H7 (cell line): ENCODE measurements around the gene FGF18. TPM values are rescaled to one million over a fixed set of nuclear protein-coding genes. Genes with fewer than 3 reads are reported as not detected.
A peak's percentile ranks its signal among the peaks of the same experiment; 100 is the strongest.

ENCODE experiments used
- DNase-seq: peaks from one replicate; pipeline ENCODE4 v3.0.0; 2012
- H3K27me3 ChIP-seq: 2 replicates; pipeline ENCODE4 v1.6.0; 2011; ENCODE audit warnings: mild to moderate bottlenecking, low read length; ENCODE audit not compliant: control insufficient read depth, insufficient read depth
- H3K36me3 ChIP-seq: replicated peaks from 2 replicates; pipeline ENCODE4 v1.5.1; 2011; ENCODE audit warnings: low read length; ENCODE audit not compliant: control insufficient read depth, insufficient read depth
- H3K4me3 ChIP-seq: 2 replicates; pipeline ENCODE4 v1.5.1; 2011; ENCODE audit warnings: low read depth, mild to moderate bottlenecking, control low read depth, low read length, moderate library complexity; ENCODE audit not compliant: insufficient read depth
- total RNA-seq: library from RNA; depleted of rRNA; stranded (reverse); fragments of >200 nt; shearing (Covaris generic); gene quantifications from 2 replicates; pipeline ENCODE4 v1.2.3, GENCODE V29; 2014

FGF18 gene
- total RNA-seq, 1 experiment from 2014 or later = 1.9 TPM

DNA sequence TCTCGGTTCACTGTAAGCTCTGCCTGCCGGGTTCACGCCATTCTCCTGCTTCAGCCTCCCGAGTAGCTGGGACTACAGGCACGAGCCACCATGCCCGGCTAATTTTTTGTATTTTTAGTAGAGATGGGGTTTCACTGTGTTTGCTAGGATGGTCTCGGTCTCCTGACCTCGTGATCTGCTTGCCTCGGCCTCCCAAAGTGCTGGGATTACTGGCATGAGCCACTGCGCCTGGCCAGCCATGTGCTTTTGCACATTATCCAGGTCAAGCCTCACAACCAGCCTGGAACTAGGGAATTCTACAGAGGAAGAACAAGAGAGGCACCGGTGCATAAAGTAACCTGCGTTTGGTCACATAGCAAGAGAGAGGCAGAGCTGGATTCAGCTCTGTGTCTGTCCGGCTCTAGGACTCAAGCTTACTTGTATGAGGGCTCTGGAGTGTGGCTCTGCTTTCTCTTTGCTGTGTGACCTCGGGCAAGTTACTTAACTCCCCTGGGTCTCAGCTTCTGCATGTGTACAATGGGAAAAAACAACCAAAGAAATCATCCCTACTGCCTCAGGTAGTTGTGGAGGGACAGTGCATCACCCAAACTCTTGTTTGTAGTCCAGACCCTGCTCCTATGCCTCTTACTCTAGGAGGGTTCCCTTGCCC is 6.3 kb downstream of the FGF18 start:
- Histone ChIP-seq H3K36me3 (no peaks in the 10 kb centered on the region), H3K27me3 (peaks cover 18% of the 10 kb centered on the region), H3K4me3 (no peak overlapping the region)
- no peak for DNase-seq

DNA sequence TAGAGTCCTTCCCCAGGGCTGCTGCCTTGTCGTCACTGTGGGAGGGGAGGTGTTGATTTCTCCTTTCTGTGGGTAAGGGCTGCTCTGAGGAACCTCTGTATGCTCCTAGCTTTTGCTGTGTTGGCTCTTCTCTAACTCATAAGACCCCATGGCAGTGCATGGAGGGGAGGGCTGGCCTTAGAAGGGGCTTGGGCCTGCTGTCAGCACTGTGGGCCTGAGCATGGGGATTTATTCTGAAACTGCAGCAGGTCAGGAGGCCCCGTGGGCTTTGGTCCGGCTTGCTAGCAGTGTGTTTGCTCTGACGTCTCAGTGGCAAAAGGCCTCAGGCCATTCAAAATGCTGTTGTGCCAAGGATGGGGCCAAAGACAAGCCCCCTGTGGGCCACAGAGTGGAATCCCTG is 6.8 kb downstream of the FGF18 start:
- no peak for DNase-seq

DNA sequence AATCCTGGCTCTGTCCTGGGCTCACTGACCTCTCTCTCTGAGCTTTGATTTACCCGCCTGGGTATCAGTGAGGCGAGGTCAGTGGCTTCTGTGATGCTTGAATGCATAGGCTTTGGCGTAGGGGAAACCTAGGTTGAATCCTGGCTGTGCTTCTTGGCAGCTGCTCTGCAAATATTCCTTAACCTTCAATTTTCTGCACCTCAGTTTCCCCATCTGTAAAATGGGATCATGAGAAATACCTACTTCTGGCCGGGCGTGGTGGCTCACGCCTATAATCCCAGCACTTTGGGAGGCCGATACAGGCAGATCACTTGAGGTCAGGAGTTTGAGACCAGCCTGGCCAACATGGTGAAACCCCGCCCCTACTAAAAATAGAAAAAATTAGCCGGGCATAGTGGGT is 7.2 kb downstream of the FGF18 start:
- no peak for DNase-seq

More for the DNA sequence above, 6.8 kb downstream of the FGF18 start:
- Histone ChIP-seq H3K27me3 (peaks cover 13% of the 10 kb centered on the region), H3K4me3 (no peak overlapping the region), H3K36me3 (no peaks in the 10 kb centered on the region)

DNA sequence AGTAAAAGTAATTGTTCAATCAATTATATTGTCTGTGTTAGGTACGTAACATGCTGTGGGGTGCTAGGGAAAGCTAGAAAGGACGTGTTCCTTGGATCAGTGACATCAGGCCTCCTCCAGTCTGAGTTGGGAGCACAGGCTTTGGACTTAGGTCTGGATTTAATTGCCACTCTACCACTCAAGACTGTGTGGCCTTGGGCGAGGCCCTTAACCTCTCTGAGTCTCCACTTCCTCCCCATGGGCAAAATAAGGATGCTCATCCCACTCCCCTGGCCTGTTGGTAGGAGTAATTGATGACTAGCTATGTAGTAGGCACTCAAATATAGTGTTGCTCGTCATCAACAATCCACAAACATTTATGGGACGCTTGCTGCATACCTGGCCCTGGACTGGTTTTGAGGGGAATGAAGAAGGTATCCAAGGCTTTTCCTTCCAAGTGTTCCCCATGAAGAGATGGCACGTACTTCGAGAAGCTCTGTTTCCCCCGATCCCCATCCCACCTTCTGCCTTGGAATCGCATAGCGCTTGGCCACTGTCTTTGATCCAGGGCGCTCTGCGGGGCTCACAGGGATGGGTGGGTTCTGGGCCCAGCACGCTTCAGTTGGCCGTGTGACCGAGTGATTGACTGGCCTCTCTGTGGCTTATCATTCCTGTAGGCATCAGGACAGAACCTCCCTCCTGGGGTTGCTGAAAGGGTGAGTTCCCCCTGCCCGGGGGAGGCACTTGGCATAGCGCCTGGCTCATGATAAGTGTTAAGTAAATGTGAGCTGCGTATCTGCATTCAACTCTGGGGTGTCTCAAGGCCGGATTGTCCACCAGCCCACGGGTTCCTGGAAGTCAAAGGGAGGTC is 8.1 kb downstream of the FGF18 start:
- 0 out of 2 replicates have a peak, but pooled peaks cover under 1% of the 10 kb centered on the region for H3K27me3 ChIP-seq
- no peaks in the 10 kb centered on the region for H3K36me3 ChIP-seq
- no peak overlapping the region for H3K4me3 ChIP-seq
- DNase-seq = peak; percentile 34

More for the DNA sequence above, 7.2 kb downstream of the FGF18 start:
- Histone ChIP-seq H3K36me3 (no peaks in the 10 kb centered on the region), H3K27me3 (peaks cover 9% of the 10 kb centered on the region), H3K4me3 (no peak overlapping the region)

DNA sequence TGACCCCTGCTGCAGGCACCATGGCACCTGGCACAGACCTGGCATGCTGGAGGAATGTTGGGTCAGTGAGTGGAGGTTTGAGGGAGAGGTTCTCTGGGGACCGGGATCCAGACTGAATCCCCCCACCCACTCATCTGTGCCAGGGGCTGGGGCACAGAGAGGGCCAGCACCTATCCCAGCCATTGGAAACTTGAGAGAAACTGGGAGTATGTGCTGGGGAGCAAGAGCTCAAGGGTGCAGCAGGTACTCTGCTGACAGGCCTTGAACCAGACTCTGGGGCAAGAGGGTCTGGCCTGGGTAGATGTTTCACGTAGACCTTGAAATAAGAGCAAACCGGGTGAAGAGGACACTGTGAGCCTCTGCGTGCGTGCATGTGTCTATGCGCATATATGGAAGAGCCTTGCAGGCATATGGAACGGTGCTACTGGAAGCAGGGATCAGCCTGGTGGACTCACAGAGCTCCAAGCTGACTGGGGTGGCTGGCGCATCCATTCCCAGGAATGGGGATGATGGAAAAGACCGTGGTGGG is 8.8 kb downstream of the FGF18 start:
- no peaks in the 10 kb centered on the region for H3K27me3 ChIP-seq
- peak; percentile 20 for DNase-seq
- H3K36me3 ChIP-seq = no peaks in the 10 kb centered on the region
- no peak overlapping the region for H3K4me3 ChIP-seq

DNA sequence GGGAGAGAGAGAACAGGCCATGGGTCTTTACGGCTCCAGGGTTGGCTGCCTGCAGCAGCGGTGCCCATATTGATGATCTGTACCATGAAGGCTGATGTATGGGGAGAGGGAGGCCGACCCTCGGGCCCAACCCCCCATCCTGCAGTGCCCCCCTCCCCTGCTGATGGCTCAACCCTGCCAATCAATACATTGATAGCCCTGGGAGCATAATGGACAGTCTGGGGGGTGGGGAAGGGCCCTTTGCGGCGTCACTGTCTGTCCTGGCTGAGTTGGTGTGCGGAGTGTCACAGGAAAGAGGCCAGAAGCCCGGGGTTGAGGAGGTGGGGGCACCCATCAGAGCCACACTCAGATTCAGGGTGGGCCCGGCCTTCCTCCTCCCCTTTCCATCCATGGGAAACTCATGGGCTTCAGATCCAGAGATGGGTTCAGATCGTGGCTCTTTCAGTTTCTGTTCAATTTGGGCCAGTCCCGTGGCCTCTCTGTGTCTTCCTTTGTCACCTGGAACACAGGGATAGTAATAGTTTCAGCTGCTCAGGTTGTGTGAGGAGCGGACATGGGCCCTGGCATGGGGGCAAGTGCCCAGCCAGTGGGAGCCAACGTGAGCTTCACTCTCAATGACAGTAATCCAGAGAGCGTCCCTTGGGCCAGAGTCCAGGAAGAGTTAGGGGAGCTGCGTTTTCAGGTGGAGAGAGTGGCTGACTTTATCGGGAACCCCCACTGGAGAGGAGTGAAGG is 9.5 kb downstream of the FGF18 start:
- H3K4me3 ChIP-seq = no peak overlapping the region
- no peaks in the 10 kb centered on the region for H3K27me3 ChIP-seq
- H3K36me3 ChIP-seq = no peaks in the 10 kb centered on the region
- DNase-seq = peak; percentile 45

DNA sequence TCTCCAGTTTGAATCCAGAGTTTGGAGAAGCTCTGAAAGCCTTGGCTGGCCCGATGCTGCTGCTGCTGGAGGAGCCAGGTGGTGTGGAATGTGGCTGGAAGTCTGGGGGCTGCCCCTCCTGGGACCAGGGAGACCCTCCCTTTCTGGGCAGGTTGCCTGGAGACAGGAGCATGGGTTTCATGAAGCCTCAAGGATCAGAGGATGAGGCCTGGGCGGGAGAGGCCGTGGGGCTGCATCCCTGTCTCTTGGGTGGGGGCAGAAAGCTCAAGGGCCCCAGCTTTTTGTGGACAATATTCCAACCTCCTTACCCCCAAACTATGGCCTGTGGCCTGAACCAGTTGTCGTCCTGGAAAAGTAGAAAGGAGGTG is 10.1 kb downstream of the FGF18 start:
- H3K36me3 ChIP-seq = no peaks in the 10 kb centered on the region
- H3K4me3 ChIP-seq = no peak overlapping the region
- DNase-seq = no peak
- H3K27me3 ChIP-seq = no peaks in the 10 kb centered on the region

DNA sequence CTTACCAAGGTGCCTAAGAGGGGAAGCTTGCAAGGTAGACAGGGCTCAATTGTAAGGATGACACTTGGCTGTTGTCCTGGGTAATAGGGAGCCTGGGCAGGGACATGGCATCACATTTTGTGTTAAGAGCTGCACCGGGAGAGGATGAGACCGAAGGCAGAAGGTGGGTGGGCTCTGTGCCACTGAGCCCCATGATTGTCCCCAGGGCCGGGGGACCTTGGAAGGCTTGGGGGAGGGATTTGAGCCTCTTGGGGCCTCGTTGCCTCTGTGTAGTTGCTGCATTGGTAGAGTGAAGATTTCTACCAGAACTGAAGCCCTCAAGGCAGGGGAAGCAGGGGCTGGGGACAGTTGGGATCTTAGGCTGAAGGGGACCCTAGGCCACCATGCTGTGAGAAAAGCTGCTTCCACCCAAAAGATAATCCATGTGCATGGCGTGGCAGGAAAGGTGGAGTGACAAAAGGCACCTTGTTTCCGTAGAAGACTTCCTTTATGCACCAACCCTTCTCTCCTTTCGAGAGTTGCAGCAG is 11.9 kb downstream of the FGF18 start:
- no peak overlapping the region for H3K4me3 ChIP-seq
- DNase-seq = no peak
- H3K36me3 ChIP-seq = no peaks in the 10 kb centered on the region
- H3K27me3 ChIP-seq = no peaks in the 10 kb centered on the region

DNA sequence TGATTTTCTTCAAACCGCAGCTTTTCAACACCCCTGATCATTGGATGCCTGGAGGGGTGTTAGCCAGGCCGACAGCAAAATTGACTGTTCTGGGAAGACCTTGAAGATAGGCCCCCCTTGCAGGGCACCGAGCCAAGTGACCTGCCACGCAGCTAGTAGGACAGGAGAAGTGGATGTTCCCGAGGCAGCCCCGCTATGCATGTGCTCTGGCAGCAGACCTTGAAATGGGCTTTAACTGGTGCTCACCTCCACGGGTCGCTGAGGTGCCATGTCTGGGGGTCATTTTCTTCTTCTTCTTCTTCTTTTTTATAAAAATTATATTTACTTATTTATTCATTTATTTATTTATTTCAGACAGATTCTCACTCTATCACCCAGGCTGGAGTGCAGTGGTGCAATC is 12.6 kb downstream of the FGF18 start:
- no peak for DNase-seq
- Histone ChIP-seq H3K4me3 (no peak overlapping the region), H3K27me3 (no peaks in the 10 kb centered on the region)

DNA sequence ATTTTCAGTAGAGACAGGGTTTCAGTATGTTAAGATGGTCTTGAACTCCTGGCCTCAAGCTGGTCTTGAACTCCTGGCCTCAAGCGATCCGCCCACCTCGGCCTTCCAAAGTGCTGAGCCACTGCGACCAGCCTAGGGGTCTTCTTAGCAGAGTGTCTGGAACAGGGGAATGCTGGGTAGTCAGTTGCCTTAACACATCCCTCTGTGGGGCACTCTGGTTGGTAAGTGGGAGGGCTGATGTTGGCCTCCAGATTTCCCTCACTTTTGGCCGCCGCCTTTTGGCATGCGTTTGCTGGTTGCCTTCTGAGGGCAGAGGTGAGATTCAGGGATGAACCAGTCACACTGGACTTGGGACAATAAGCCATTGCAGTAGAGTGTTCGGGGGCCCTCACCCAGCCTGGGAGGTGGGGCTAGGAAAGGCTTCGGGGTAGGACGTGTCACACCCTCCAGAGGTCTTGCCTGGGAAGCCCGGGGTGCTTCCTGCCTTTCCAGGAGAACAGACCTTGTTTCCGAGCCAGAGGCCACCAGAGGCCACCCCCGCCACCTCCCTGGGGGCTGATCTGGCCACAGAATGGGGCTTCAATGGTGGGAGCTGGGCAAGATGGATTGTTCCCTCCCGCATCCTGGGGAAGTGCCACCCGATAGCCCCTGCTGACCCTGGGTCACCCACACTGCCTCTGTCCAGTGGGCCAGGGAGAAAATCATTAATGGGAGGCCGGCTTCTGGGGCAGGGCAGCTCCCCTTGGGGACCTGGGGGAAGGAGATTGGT is 13.3 kb downstream of the FGF18 start:
- no peak overlapping the region for H3K4me3 ChIP-seq
- H3K27me3 ChIP-seq = no peaks in the 10 kb centered on the region
- no peak for DNase-seq
- no peaks in the 10 kb centered on the region for H3K36me3 ChIP-seq

More for the DNA sequence above, 12.6 kb downstream of the FGF18 start:
- no peaks in the 10 kb centered on the region for H3K36me3 ChIP-seq

DNA sequence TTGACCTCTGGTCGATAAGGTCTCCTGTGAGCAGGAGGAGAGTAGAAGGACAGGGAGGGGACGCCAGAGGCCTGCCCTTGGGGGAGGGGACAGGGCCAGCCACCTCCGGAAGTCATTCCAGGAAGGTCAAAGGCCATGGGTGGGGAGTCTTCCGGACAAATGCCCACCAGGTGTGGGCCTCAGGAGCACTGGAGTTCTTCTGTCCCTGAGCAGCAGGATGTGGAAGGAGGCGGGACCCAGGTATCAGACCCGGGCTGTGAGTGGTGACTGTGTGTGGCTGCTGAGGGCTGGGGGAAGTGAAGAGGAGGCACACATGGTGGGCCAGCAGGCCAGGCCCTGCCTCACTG is 13.9 kb downstream of the FGF18 start:
- Histone ChIP-seq H3K36me3 (no peaks in the 10 kb centered on the region), H3K4me3 (no peak overlapping the region), H3K27me3 (no peaks in the 10 kb centered on the region)
- DNase-seq = no peak

DNA sequence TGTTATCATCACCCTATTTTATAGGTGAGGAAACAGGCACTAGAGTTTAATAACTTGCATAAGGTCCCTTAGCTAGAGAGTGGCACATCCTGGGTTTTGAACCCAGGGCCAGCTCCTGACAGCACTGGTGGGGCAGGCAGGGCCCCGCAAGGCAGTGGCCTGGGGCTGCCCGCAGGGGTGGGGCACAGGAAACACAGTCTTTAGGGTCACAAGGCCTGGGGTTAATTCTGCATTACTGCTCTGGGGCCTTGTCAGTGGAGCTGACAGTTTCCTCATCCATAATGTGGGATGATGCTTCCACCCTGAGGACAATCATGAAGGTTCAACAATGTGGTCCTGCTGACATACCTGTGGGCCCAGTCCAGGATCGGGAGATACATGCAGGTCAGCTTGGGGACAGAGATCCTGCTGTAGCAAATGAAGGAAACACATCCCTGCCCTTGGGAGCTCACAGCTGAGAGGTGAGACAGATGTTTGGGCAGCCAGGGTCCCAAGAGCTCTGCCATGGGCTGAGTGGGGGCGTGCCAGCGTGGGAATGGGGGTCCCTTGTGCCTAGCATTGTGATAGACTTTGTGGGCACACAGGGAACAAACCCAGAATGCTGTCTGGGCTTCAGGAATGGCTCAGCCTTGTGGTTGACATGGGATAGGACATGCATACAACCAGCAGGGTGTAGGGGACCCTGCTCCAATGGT is 14.7 kb downstream of the FGF18 start:
- Histone ChIP-seq H3K36me3 (no peaks in the 10 kb centered on the region), H3K27me3 (no peaks in the 10 kb centered on the region), H3K4me3 (no peak overlapping the region)
- no peak for DNase-seq

DNA sequence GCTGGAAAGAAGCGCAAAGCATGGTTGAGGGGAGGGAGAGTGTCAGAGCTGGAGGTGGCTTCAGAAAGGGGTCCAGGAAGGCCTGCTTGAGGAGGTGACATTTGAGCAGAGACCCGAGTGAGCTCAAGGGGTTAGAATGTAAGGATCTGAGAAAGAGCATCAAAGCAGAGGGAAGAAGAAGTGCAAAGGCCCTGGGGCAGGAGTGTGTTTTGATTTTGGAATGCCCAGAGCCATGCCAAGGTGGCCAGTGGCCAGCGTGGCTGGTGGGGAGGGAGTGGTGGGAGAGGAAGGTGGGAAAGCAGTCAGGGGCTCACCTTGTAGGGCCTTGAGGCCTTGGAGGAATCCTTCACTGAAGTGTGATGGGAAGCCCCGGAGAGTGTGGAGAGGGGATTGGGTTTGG is 15.4 kb downstream of the FGF18 start:
- Histone ChIP-seq H3K4me3 (no peak overlapping the region), H3K27me3 (no peaks in the 10 kb centered on the region), H3K36me3 (no peaks in the 10 kb centered on the region)
- no peak for DNase-seq
